Astrocyte of the spinal cord (primary cell): ENCODE data around the gene HELZ.

Experiments used
- DNase-seq: peaks from one replicate; pipeline ENCODE4 v3.0.0; 2011; ENCODE audit warnings: low read depth, low spot score
- H3K4me3 ChIP-seq: 2 replicates; pipeline ENCODE4 v1.5.1; 2011; ENCODE audit warnings: low read depth, mild to moderate bottlenecking, low read length, moderate library complexity
- in situ Hi-C: cut with HindIII; loops from 2 replicates; pipeline ENCODE4 v1.10.0; 2017; ENCODE audit warnings: low sequenced_read_pairs
- TF ChIP-seq, protein P1 (sequence below): IDR thresholded peaks from 2 replicates; pipeline ENCODE4 v1.5.1; 2012; ENCODE audit warnings: low read depth, mild to moderate bottlenecking, low read length, inconsistent platforms

The HELZ gene

DNA sequence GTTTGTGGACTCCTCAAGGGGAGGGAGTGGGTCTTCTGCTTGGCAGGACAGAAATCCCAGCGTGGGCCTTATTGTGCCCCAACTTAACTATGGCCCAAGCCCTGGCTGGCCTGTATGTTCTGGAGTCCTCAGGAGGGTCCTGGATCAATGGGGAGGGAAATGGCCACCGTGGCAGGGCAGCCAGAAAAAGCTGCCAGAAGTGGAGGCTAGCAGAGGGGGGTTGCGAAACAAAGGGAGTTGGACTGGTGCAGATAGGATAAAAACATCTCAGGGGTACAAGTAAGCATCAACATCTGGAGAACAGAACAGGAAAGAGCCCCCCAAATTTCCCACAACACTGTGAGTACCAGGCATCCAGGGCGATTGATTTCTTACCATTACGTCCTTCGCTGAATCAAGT, 204.3 kb downstream of the HELZ start:
- in situ Hi-C loops, result no loop called here
- TF ChIP-seq, protein P1, sequence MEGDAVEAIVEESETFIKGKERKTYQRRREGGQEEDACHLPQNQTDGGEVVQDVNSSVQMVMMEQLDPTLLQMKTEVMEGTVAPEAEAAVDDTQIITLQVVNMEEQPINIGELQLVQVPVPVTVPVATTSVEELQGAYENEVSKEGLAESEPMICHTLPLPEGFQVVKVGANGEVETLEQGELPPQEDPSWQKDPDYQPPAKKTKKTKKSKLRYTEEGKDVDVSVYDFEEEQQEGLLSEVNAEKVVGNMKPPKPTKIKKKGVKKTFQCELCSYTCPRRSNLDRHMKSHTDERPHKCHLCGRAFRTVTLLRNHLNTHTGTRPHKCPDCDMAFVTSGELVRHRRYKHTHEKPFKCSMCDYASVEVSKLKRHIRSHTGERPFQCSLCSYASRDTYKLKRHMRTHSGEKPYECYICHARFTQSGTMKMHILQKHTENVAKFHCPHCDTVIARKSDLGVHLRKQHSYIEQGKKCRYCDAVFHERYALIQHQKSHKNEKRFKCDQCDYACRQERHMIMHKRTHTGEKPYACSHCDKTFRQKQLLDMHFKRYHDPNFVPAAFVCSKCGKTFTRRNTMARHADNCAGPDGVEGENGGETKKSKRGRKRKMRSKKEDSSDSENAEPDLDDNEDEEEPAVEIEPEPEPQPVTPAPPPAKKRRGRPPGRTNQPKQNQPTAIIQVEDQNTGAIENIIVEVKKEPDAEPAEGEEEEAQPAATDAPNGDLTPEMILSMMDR, result no peak
- DNase-seq, result no peak
- H3K4me3 ChIP-seq, result no peak overlapping the region

GRCh38 chr17:67038861-67039365, 206.1 kb downstream of the HELZ start:
- TF ChIP-seq, protein P1, result no peak
- no peak for DNase-seq
- in situ Hi-C loops, result no loop called here
- H3K4me3 ChIP-seq, result no peak overlapping the region

GRCh38 chr17:67035131-67036083, 209.6 kb downstream of the HELZ start:
- in situ Hi-C loops, result no loop called here
- TF ChIP-seq, protein P1, result no peak
- H3K4me3 ChIP-seq, result no peak overlapping the region
- DNase-seq, result no peak

DNA sequence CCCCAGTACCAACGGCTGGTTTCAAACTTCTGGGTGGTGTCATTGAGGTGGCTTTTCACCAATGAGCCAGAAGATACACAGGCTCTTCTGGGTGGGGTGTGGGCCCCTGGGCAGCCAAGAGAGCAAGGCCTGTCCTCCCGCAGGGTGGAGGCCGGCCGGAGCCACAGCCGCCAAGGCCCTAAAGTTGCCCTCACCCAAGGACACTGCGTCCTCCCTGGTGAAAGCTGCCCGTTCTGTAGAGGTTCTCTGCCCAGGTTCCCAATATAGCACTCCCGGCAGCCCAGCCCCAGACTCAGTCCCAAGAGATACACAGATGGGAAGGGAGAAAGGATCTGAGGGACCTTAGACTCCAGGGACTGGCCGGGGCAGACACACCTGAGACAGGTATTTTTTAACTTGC, 211.4 kb downstream of the HELZ start:
- in situ Hi-C loops, result no loop called here
- DNase-seq, result no peak
- H3K4me3 ChIP-seq, result no peak overlapping the region
- TF ChIP-seq, protein P1, result no peak

DNA sequence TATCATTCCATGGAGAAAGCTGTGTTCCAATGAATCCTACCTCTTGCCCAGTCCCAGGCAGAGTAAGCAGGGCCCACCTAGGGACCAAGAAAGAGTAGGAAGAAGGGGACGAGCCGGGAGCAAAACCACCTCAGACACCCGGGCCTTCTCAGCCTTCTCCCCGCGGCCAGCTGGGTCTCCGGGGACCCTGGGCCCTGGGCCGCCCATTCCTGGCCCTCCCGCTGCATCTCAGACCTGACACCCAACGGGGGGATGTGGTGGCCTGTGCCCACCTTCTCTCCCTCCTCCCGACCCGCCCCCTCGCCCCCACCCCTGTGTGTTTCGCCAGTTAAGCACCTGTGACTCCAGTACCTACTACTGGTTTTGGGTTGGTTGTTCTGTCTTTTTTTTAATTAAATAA, 212.0 kb downstream of the HELZ start:
- no peak overlapping the region for H3K4me3 ChIP-seq
- TF ChIP-seq, protein P1, result no peak
- DNase-seq, result no peak
- in situ Hi-C loops, result no loop called here

GRCh38 chr17:67032382-67032781, 212.6 kb downstream of the HELZ start:
- no peak overlapping the region for H3K4me3 ChIP-seq
- in situ Hi-C loops, result no loop called here
- TF ChIP-seq, protein P1, result no peak
- no peak for DNase-seq
